ENCODE data around the gene TTN.

The TTN gene

GRCh38 chr2:178484245-178485041 lies 322.8 kb downstream of the TTN start:
- Histone ChIP-seq H3K27ac (peak overlapping the region in 1 of 2 donors; percentile 20), H3K4me3 (peak overlapping the region; percentile 50)
- no peak for TF ChIP-seq CTCF (IDR thresholded peaks at IDR 0.05)
- DNase-seq (ENCODE audit: low spot score) = no peak

GRCh38 chr2:178482437-178482836 lies 324.8 kb downstream of the TTN start:
- DNase-seq (ENCODE audit: low spot score) = no peak
- H3K4me3 ChIP-seq = peak overlapping the region; percentile 96
- no peak for TF ChIP-seq CTCF (IDR thresholded peaks at IDR 0.05)
- H3K27ac ChIP-seq = no peak overlapping the region

GRCh38 chr2:178480227-178481181 lies 326.7 kb downstream of the TTN start, which contains the start of gene PLEKHA3:
Gene PLEKHA3 (plus strand): TSS chr2:178480457. CDS start chr2:178480870, 413 bp downstream.
- peak; percentile 99 for DNase-seq (ENCODE audit: low spot score)
- Histone ChIP-seq H3K27ac (peak within 1 kb of the TSS; percentile 90 to 95), H3K4me3 (peak within 1 kb of the TSS; percentile 96)
- TF ChIP-seq CTCF (IDR thresholded peaks at IDR 0.05) = no peak

GRCh38 chr2:178479758-178480226 lies 327.4 kb downstream of the TTN start:
- peak overlapping the region; percentile 90 to 95 for H3K27ac ChIP-seq
- no peak for TF ChIP-seq CTCF (IDR thresholded peaks at IDR 0.05)
- peak overlapping the region; percentile 96 for H3K4me3 ChIP-seq
- no peak for DNase-seq (ENCODE audit: low spot score)

- TF ChIP-seq CTCF (IDR thresholded peaks at IDR 0.05) = no peak
- H3K27ac ChIP-seq = peak overlapping the region; percentile 90 to 95
- DNase-seq (ENCODE audit: low spot score) = no peak
- peak overlapping the region; percentile 96 for H3K4me3 ChIP-seq
Observed at GRCh38 chr2:178479275-178479616, 328.0 kb downstream of the TTN start.

GRCh38 chr2:178478439-178479274 lies 328.6 kb downstream of the TTN start, which contains the start of gene FKBP7:
Gene FKBP7 (minus strand): TSS chr2:178478600. CDS start chr2:178478499, 101 bp downstream.
- H3K4me3 ChIP-seq = peak within 1 kb of the TSS; percentile 96
- peak; percentile 91 for DNase-seq (ENCODE audit: low spot score)
- H3K27ac ChIP-seq = peak within 1 kb of the TSS; percentile 90 to 95
- peak; percentile 28 for TF ChIP-seq CTCF (IDR thresholded peaks at IDR 0.05)
